Smooth muscle cell (in vitro differentiated cells): Measurements from ENCODE around the gene ANKRD53. TPM values are rescaled to one million over a fixed set of nuclear protein-coding genes. Genes with fewer than 3 reads are reported as not detected.

Source experiments
- DNase-seq: peaks from one replicate; lab custom pipeline; 2025; ENCODE audit not compliant: unreplicated experiment; lab: John Stamatoyannopoulos, UW
- H2AFZ ChIP-seq: fragments of 200-600 bp; sonication (generic); 2 replicates; pipeline ENCODE4 v1.6.0; 2016; ENCODE audit warnings: antibody characterized with exemption, low read depth, mild to moderate bottlenecking
- H3F3A ChIP-seq: fragments of 200-600 bp; sonication (generic); 2 replicates; pipeline ENCODE4 v1.6.0; 2017; ENCODE audit warnings: antibody characterized with exemption, low read depth
- H3K27ac ChIP-seq: fragments of 200-600 bp; sonication (generic); 2 replicates; pipeline ENCODE4 v1.5.1; 2016; ENCODE audit warnings: low read depth, mild to moderate bottlenecking
- H3K27me3 ChIP-seq: fragments of 200-600 bp; sonication (generic); 2 replicates; pipeline ENCODE4 v1.6.1; 2016; ENCODE audit warnings: low read depth, mild to moderate bottlenecking
- H3K36me3 ChIP-seq: fragments of 200-600 bp; sonication (generic); 2 replicates; pipeline ENCODE4 v1.5.1; 2016; ENCODE audit warnings: low read depth
- H3K4me1 ChIP-seq: fragments of 200-600 bp; sonication (generic); 2 replicates; pipeline ENCODE4 v1.5.1; 2016; ENCODE audit warnings: low read depth
- H3K4me2 ChIP-seq: fragments of 200-600 bp; sonication (generic); 2 replicates; pipeline ENCODE4 v1.6.0; 2016; ENCODE audit warnings: mild to moderate bottlenecking
- H3K4me3 ChIP-seq: fragments of 200-600 bp; sonication (generic); 2 replicates; pipeline ENCODE4 v1.5.1; 2016; ENCODE audit warnings: mild to moderate bottlenecking
- H3K79me2 ChIP-seq: fragments of 200-600 bp; sonication (generic); 2 replicates; pipeline ENCODE4 v1.6.0; 2016; ENCODE audit warnings: low read depth, mild to moderate bottlenecking
- H3K9ac ChIP-seq: fragments of 200-600 bp; sonication (generic); 2 replicates; pipeline ENCODE4 v1.6.0; 2016; ENCODE audit warnings: low read depth
- H3K9me3 ChIP-seq: fragments of 200-600 bp; sonication (generic); replicated peaks from 2 replicates; pipeline ENCODE4 v1.5.1; 2016; ENCODE audit warnings: low read depth
- H4K20me1 ChIP-seq: fragments of 200-600 bp; sonication (generic); 2 replicates; pipeline ENCODE4 v1.6.0; 2016; ENCODE audit warnings: low read depth
- WGBS: methylation state at CpG from one replicate; pipeline ENCODE4 v1.1.7; 2016; ENCODE audit warnings: low lambda C conversion rate; 5-methylcytosine and 5-hydroxymethylcytosine counted together
- polyA plus RNA-seq: library from polyadenylated mRNA; unstranded; fragments of >200 nt; fragmentation: Nextera tagmentation; extraction: Ambion mirVana; gene quantifications from 2 replicates; pipeline ENCODE4 v1.2.1, GENCODE V29; 2016
- total RNA-seq: library from RNA; depleted of rRNA; stranded (reverse); fragments of >200 nt; gene quantifications from 2 replicates; pipeline ENCODE4 v1.2.3, GENCODE V29; 2014
- TF ChIP-seq, protein P1 (sequence below): fragments of 200-600 bp; sonication (generic); IDR thresholded peaks from 2 replicates; pipeline ENCODE4 v1.5.1; 2017; ENCODE audit warnings: borderline replicate concordance, mild to moderate bottlenecking, antibody characterized with exemption; ENCODE audit not compliant: insufficient read depth, poor library complexity, severe bottlenecking

ANKRD53 gene
- total and polyA plus RNA-seq, 2 experiments from 2014 or later, result 1.3 to 1.9 TPM

DNA sequence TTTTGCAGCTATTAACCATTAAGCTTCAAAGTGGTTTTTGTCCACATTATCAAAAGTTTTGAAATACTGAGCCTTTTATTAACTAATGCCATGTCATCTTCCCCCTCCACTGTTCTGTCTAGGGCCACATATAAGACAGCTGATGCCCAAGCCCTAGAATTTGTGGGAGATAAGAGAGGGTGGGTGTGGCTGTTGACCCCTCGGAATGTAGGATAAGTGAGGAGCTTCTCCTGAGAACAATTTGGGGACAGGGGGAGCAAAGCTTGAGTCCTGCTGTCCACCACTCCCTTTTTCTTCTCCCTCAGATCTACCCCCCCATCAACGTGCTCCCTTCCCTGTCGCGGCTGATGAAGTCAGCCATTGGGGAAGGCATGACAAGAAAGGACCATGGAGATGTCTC is 14.3 kb upstream of the ANKRD53 start:
- Histone ChIP-seq H3K4me1 (no peaks in the 10 kb centered on the region), H3K9ac (no peak overlapping the region), H3K36me3 (no peaks in the 10 kb centered on the region), H3K79me2 (no peaks in the 10 kb centered on the region), H2AFZ (no peak overlapping the region), H3K9me3 (no peaks in the 10 kb centered on the region), H3K27ac (no peak overlapping the region), H3K27me3 (peaks cover 75% of the 10 kb centered on the region), H3K4me3 (no peak overlapping the region), H3F3A (no peaks in the 10 kb centered on the region), H4K20me1 (no peaks in the 10 kb centered on the region), H3K4me2 (no peak overlapping the region)
- DNase-seq, result no peak
- 82% methylated on average over 4 of the region's 4 CpGs for WGBS
- TF ChIP-seq, protein P1, sequence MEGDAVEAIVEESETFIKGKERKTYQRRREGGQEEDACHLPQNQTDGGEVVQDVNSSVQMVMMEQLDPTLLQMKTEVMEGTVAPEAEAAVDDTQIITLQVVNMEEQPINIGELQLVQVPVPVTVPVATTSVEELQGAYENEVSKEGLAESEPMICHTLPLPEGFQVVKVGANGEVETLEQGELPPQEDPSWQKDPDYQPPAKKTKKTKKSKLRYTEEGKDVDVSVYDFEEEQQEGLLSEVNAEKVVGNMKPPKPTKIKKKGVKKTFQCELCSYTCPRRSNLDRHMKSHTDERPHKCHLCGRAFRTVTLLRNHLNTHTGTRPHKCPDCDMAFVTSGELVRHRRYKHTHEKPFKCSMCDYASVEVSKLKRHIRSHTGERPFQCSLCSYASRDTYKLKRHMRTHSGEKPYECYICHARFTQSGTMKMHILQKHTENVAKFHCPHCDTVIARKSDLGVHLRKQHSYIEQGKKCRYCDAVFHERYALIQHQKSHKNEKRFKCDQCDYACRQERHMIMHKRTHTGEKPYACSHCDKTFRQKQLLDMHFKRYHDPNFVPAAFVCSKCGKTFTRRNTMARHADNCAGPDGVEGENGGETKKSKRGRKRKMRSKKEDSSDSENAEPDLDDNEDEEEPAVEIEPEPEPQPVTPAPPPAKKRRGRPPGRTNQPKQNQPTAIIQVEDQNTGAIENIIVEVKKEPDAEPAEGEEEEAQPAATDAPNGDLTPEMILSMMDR, result no peak

DNA sequence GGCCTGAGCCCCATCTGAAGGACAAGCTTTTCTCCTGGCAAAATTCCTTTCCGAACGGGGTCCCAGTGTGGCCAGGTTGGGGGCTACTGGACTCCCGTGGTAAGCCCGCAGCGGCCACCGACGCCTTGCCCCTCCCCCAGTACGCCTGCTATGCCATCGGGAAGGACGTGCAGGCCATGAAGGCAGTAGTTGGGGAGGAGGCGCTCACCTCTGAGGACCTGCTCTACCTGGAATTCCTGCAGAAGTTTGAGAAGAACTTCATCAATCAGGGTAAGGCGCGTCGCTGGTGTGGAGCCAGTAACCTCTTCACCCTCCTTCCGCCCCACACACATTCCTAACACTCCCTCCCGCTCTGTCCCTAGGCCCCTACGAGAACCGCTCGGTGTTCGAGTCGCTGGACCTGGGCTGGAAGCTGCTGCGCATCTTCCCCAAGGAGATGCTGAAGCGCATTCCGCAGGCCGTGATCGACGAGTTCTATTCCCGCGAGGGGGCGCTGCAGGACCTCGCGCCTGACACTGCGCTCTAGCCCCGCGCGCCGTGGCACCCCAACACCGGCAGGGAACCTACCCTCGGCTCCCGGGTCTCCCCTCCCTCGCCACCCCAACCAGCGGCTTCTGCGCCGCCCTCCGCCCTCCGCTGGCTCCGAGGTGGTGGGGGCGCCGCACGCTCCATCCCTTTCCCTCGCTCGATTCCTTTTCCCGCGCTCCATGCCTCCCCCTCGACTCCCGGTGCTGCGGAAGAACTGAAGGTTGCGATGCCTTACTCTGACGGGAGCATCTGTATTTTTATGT is 13.6 kb upstream of the ANKRD53 start:
- no peaks in the 10 kb centered on the region for H3F3A ChIP-seq
- 9% methylated on average over 48 of the region's 59 CpGs for WGBS

DNA sequence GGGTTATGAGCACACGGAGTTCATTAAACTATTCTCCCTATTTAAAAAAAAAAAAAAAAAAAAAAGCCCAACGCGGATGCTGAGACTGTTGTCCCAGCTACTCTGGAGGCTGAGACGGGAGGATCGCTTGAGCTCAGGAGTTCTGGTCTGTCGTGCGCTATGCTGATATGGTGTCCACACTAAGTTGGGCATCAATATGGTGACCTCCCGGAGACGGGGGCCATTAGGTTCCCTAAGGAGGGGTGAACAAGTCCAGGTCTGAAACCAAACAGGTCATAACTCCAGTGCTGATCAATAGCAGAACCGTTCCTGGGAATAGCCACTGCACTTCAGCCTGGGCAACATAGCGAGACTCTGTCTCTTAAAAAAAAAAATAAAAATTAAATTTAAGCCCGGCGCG is 12.9 kb upstream of the ANKRD53 start:
- Histone ChIP-seq H3K4me2 (peak overlapping the region; percentile 89), H4K20me1 (no peaks in the 10 kb centered on the region), H3K4me3 (peak overlapping the region; percentile 42), H2AFZ (no peak overlapping the region), H3F3A (no peaks in the 10 kb centered on the region), H3K4me1 (no peaks in the 10 kb centered on the region), H3K9me3 (no peaks in the 10 kb centered on the region), H3K79me2 (no peaks in the 10 kb centered on the region), H3K27ac (no peak overlapping the region), H3K9ac (no peak overlapping the region), H3K27me3 (peaks cover 89% of the 10 kb centered on the region), H3K36me3 (no peaks in the 10 kb centered on the region)
- TF ChIP-seq, protein P1, result no peak
- DNase-seq, result no peak
- 77% methylated on average over 14 of the region's 14 CpGs for WGBS

More for the DNA sequence above, 13.6 kb upstream of the ANKRD53 start:
- Histone ChIP-seq H3K4me2 (peak overlapping the region; percentile 89), H3K36me3 (no peaks in the 10 kb centered on the region), H3K27me3 (peaks cover 82% of the 10 kb centered on the region), H3K27ac (no peak overlapping the region), H3K4me3 (peak overlapping the region; percentile 42), H4K20me1 (no peaks in the 10 kb centered on the region), H3K4me1 (no peaks in the 10 kb centered on the region), H3K79me2 (no peaks in the 10 kb centered on the region), H3K9me3 (no peaks in the 10 kb centered on the region), H3K9ac (no peak overlapping the region), H2AFZ (no peak overlapping the region)
- TF ChIP-seq, protein P1, result peak; percentile 67
- no peak for DNase-seq

DNA sequence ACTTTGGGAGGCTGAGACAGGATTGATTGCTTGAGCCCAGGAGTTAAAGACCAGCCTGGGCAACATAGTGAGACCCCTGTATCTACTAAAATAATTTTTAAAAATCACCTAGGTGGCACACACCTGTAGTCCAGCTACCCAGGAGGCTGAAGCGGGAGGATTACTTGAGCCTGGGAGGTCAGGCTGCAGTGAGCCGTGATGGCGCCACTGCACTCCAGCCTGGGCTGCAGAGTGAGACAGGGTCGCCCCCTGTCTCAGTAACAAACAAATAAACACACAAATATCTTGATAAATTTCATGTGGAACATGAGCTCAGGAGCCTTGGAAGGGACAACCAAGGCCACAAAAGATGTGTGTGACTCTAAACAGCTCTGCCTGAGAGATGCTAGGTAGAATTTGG is 11.7 kb upstream of the ANKRD53 start:
- H3K27me3 ChIP-seq, result peaks cover 93% of the 10 kb centered on the region

More for the DNA sequence above, 11.7 kb upstream of the ANKRD53 start:
- WGBS, result 62% methylated on average over 4 of the region's 4 CpGs
- H3K4me1 ChIP-seq, result no peaks in the 10 kb centered on the region
- H3K27ac ChIP-seq, result no peak overlapping the region
- no peak overlapping the region for H3K4me3 ChIP-seq
- no peak overlapping the region for H3K9ac ChIP-seq
- no peaks in the 10 kb centered on the region for H4K20me1 ChIP-seq
- TF ChIP-seq, protein P1, result no peak
- no peaks in the 10 kb centered on the region for H3F3A ChIP-seq
- H3K79me2 ChIP-seq, result no peaks in the 10 kb centered on the region
- no peak for DNase-seq
- H3K9me3 ChIP-seq, result no peaks in the 10 kb centered on the region
- no peak overlapping the region for H3K4me2 ChIP-seq
- H3K36me3 ChIP-seq, result no peaks in the 10 kb centered on the region
- no peak overlapping the region for H2AFZ ChIP-seq
